Karpas-422 (cell line): ENCODE data around the gene DDX28. TPM values are rescaled to one million over a fixed set of nuclear protein-coding genes. Genes with fewer than 3 reads are reported as not detected.

Experiments
- DNase-seq: peaks from one replicate; pipeline ENCODE4 v3.0.0-alpha.2; 2015
- H2AFZ ChIP-seq: fragments of 200-600 bp; sonication (generic); 2 replicates; pipeline ENCODE4 v1.6.1; 2014; ENCODE audit warnings: antibody characterized with exemption, low read length, mixed read lengths
- H3K27ac ChIP-seq: fragments of 200-600 bp; sonication (generic); 2 replicates; pipeline ENCODE4 v1.5.1; 2014; ENCODE audit warnings: mild to moderate bottlenecking, low read length, moderate library complexity
- H3K27me3 ChIP-seq: fragments of 200-600 bp; sonication (generic); 2 replicates; pipeline ENCODE4 v1.6.1; 2014; ENCODE audit warnings: low read length, mixed read lengths
- H3K36me3 ChIP-seq: fragments of 200-600 bp; sonication (generic); 2 replicates; pipeline ENCODE4 v1.6.1; 2014; ENCODE audit warnings: low read length, mixed read lengths; ENCODE audit not compliant: insufficient read depth
- H3K4me1 ChIP-seq: fragments of 200-600 bp; sonication (generic); 2 replicates; pipeline ENCODE4 v1.6.1; 2014; ENCODE audit warnings: mild to moderate bottlenecking, low read length, mixed read lengths
- H3K4me2 ChIP-seq: fragments of 200-600 bp; sonication (generic); 2 replicates; pipeline ENCODE4 v1.6.1; 2014; ENCODE audit warnings: low read length, low read depth, mild to moderate bottlenecking; ENCODE audit not compliant: poor library complexity, severe bottlenecking
- H3K4me3 ChIP-seq: fragments of 200-600 bp; sonication (generic); 2 replicates; pipeline ENCODE4 v1.5.1; 2014; ENCODE audit warnings: mild to moderate bottlenecking, antibody characterized with exemption, low read length, mixed read lengths
- H3K79me2 ChIP-seq: fragments of 200-600 bp; sonication (generic); 2 replicates; pipeline ENCODE4 v1.6.1; 2014; ENCODE audit warnings: mild to moderate bottlenecking, low read length, mixed read lengths
- H3K9ac ChIP-seq: fragments of 200-600 bp; sonication (generic); 2 replicates; pipeline ENCODE4 v1.6.0; 2014; ENCODE audit warnings: low read length
- H3K9me2 ChIP-seq: fragments of 200-600 bp; sonication (generic), shearing (Covaris generic); replicated peaks from 2 replicates; pipeline ENCODE4 v1.6.0; 2014; ENCODE audit warnings: mild to moderate bottlenecking, low read length, moderate library complexity; ENCODE audit not compliant: insufficient read depth
- H3K9me3 ChIP-seq: fragments of 300-700, 200-600 bp; sonication (generic); 2 replicates; pipeline ENCODE4 v1.6.1; 2014; ENCODE audit warnings: low read length, mixed read lengths
- H4K20me1 ChIP-seq: fragments of 200-600 bp; sonication (generic); 2 replicates; pipeline ENCODE4 v1.6.1; 2014; ENCODE audit warnings: mild to moderate bottlenecking, antibody characterized with exemption, low read length, low read depth; ENCODE audit not compliant: insufficient read depth
- total RNA-seq: library from RNA; depleted of rRNA; stranded (reverse); fragments of >200 nt; shearing (Covaris generic); gene quantifications from 2 replicates; pipeline ENCODE4 v1.2.3, GENCODE V29; 2014; ENCODE audit warnings: low replicate concordance

The DDX28 gene
- total RNA-seq, 1 experiment from 2014 or later: 10.8 TPM

- no peaks in the 10 kb centered on the region for H3K79me2 ChIP-seq
- peaks cover 10% of the 10 kb centered on the region for H3K4me1 ChIP-seq
- H3K9me3 ChIP-seq: no peaks in the 10 kb centered on the region
- no peak overlapping the region for H3K4me3 ChIP-seq
- no peak overlapping the region for H3K27ac ChIP-seq
- H3K36me3 ChIP-seq: peaks cover 17% of the 10 kb centered on the region; the same call in 1 of the 2 replicates
- no peak overlapping the region for H2AFZ ChIP-seq
- no peaks in the 10 kb centered on the region for H4K20me1 ChIP-seq
- no peaks in the 10 kb centered on the region for H3K27me3 ChIP-seq
- no peaks in the 10 kb centered on the region for H3K9me2 ChIP-seq
- no peak overlapping the region for H3K4me2 ChIP-seq
- H3K9ac ChIP-seq: no peak overlapping the region
- DNase-seq: no peak
These were observed 43.7 kb upstream of the DDX28 start for GRCh38 chr16:68066763-68067162.

- peaks cover 14% of the 10 kb centered on the region for H3K4me1 ChIP-seq
These were observed 42.8 kb upstream of the DDX28 start for GRCh38 chr16:68065716-68066305.

GRCh38 chr16:68064791-68065365 is 41.8 kb upstream of the DDX28 start:
- no peak overlapping the region for H3K9ac ChIP-seq
- H3K9me2 ChIP-seq: no peaks in the 10 kb centered on the region
- peak; percentile 85 for DNase-seq
- H3K79me2 ChIP-seq: no peaks in the 10 kb centered on the region
- no peak overlapping the region for H2AFZ ChIP-seq
- H3K27ac ChIP-seq: no peak overlapping the region
- H3K36me3 ChIP-seq: peaks cover 10% of the 10 kb centered on the region; the same call in 1 of the 2 replicates
- no peaks in the 10 kb centered on the region for H3K27me3 ChIP-seq
- peaks cover 12% of the 10 kb centered on the region for H3K4me1 ChIP-seq
- no peak overlapping the region for H3K4me3 ChIP-seq
- no peaks in the 10 kb centered on the region for H3K9me3 ChIP-seq
- no peaks in the 10 kb centered on the region for H4K20me1 ChIP-seq
- H3K4me2 ChIP-seq: no peak overlapping the region

More at GRCh38 chr16:68065716-68066305, 42.8 kb upstream of the DDX28 start:
- DNase-seq: no peak
- H3K9me2 ChIP-seq: no peaks in the 10 kb centered on the region
- H4K20me1 ChIP-seq: no peaks in the 10 kb centered on the region
- H3K27me3 ChIP-seq: no peaks in the 10 kb centered on the region
- H2AFZ ChIP-seq: no peak overlapping the region
- H3K9me3 ChIP-seq: no peaks in the 10 kb centered on the region
- peaks cover 11% of the 10 kb centered on the region; the same call in 1 of the 2 replicates for H3K36me3 ChIP-seq
- H3K4me3 ChIP-seq: no peak overlapping the region
- no peaks in the 10 kb centered on the region for H3K79me2 ChIP-seq
- no peak overlapping the region for H3K4me2 ChIP-seq
- H3K27ac ChIP-seq: no peak overlapping the region
- no peak overlapping the region for H3K9ac ChIP-seq

GRCh38 chr16:68062910-68063393 is 39.9 kb upstream of the DDX28 start:
- Histone ChIP-seq H3K4me2 (no peak overlapping the region), H3K9ac (no peak overlapping the region), H3K27me3 (no peaks in the 10 kb centered on the region), H3K4me1 (peaks cover 12% of the 10 kb centered on the region), H3K36me3 (peaks cover 19% of the 10 kb centered on the region; the same call in 1 of the 2 replicates), H3K9me2 (no peaks in the 10 kb centered on the region), H2AFZ (no peak overlapping the region), H3K27ac (no peak overlapping the region), H4K20me1 (no peaks in the 10 kb centered on the region), H3K4me3 (no peak overlapping the region), H3K79me2 (no peaks in the 10 kb centered on the region), H3K9me3 (no peaks in the 10 kb centered on the region)
- no peak for DNase-seq

- Histone ChIP-seq H3K4me1 (peaks cover 12% of the 10 kb centered on the region), H3K9ac (peak overlapping the region; percentile 40; the same call in 1 of the 2 replicates), H3K79me2 (no peaks in the 10 kb centered on the region), H3K27me3 (no peaks in the 10 kb centered on the region), H4K20me1 (no peaks in the 10 kb centered on the region), H2AFZ (no peak overlapping the region), H3K27ac (peak overlapping the region; percentile 75), H3K9me3 (no peaks in the 10 kb centered on the region), H3K9me2 (no peaks in the 10 kb centered on the region), H3K4me3 (no peak overlapping the region), H3K4me2 (no peak overlapping the region), H3K36me3 (peaks cover 24% of the 10 kb centered on the region)
- DNase-seq: no peak
These were observed 38.4 kb upstream of the DDX28 start for GRCh38 chr16:68061396-68061795.

- Histone ChIP-seq H3K4me3 (no peak overlapping the region), H3K9me3 (no peaks in the 10 kb centered on the region), H3K27me3 (no peaks in the 10 kb centered on the region), H3K4me1 (peaks cover 12% of the 10 kb centered on the region), H3K9me2 (no peaks in the 10 kb centered on the region), H3K4me2 (no peak overlapping the region), H4K20me1 (no peaks in the 10 kb centered on the region), H3K36me3 (peaks cover 29% of the 10 kb centered on the region), H3K27ac (no peak overlapping the region), H3K9ac (no peak overlapping the region), H3K79me2 (no peaks in the 10 kb centered on the region), H2AFZ (no peak overlapping the region)
- no peak for DNase-seq
These were observed 36.8 kb upstream of the DDX28 start for GRCh38 chr16:68059804-68060203.

- Histone ChIP-seq H3K4me3 (no peak overlapping the region), H3K4me1 (no peaks in the 10 kb centered on the region), H3K9ac (no peak overlapping the region), H3K36me3 (peaks cover 36% of the 10 kb centered on the region), H3K9me3 (no peaks in the 10 kb centered on the region), H3K27me3 (no peaks in the 10 kb centered on the region), H2AFZ (no peak overlapping the region), H3K4me2 (no peak overlapping the region), H3K79me2 (0 out of 2 replicates have a peak, but pooled peaks cover 2% of the 10 kb centered on the region), H3K27ac (no peak overlapping the region), H3K9me2 (no peaks in the 10 kb centered on the region), H4K20me1 (no peaks in the 10 kb centered on the region; the same call in 1 of the 2 replicates)
- DNase-seq: no peak
These were observed 32.4 kb upstream of the DDX28 start for GRCh38 chr16:68055395-68055794.

GRCh38 chr16:68049449-68049848 is 26.4 kb upstream of the DDX28 start:
- Histone ChIP-seq H3K9me3 (no peaks in the 10 kb centered on the region), H3K9ac (peak overlapping the region; percentile 16; the same call in 1 of the 2 replicates), H3K27ac (0 out of 2 replicates have a peak overlapping the region, but pooled peaks have one; percentile 3), H4K20me1 (peaks cover 4% of the 10 kb centered on the region), H3K4me1 (peaks cover 19% of the 10 kb centered on the region), H3K9me2 (no peaks in the 10 kb centered on the region), H3K79me2 (peaks cover 36% of the 10 kb centered on the region), H3K4me2 (no peak overlapping the region), H3K4me3 (no peak overlapping the region), H3K27me3 (no peaks in the 10 kb centered on the region), H3K36me3 (peaks cover 13% of the 10 kb centered on the region; the same call in 1 of the 2 replicates), H2AFZ (no peak overlapping the region)
- peak; percentile 73 for DNase-seq
